SK-N-SH treated with all-trans-retinoic acid at 6 μM for 48 hours (cell line): ENCODE data around the gene ZNF254.

ENCODE experiments used
- CSDC2 ChIP-seq: fragments of 250-450 bp; sonication (Bioruptor Pico); IDR thresholded peaks from 2 replicates; pipeline ENCODE4 v1.5.0; 2020; ENCODE audit warnings: mild to moderate bottlenecking, moderate library complexity
- OSR1 ChIP-seq: fragments of 250-450 bp; sonication (Bioruptor Pico); IDR thresholded peaks from 2 replicates; pipeline ENCODE4 v1.8.0; 2022; ENCODE audit warnings: moderate library complexity, mild to moderate bottlenecking, inconsistent platforms
- RARB ChIP-seq: fragments of 250-450 bp; sonication (Bioruptor Pico); IDR thresholded peaks from 2 replicates; pipeline ENCODE4 v1.8.0; 2021; ENCODE audit warnings: mild to moderate bottlenecking, moderate library complexity
- ZFP3 ChIP-seq: fragments of 250-450 bp; sonication (Bioruptor Pico); IDR thresholded peaks from 2 replicates; pipeline ENCODE4 v1.5.0; 2020; ENCODE audit warnings: mild to moderate bottlenecking, moderate library complexity
- ZNF8 ChIP-seq: fragments of 450-650 bp; formaldehyde crosslinking; IDR thresholded peaks from 2 replicates; pipeline ENCODE4 v1.5.0; 2020; ENCODE audit warnings: mild to moderate bottlenecking, moderate library complexity
- TF ChIP-seq, protein P1 (sequence below): fragments of 250-450 bp; sonication (Bioruptor Pico); IDR thresholded peaks from 2 replicates; pipeline ENCODE4 v1.8.0; 2020; ENCODE audit warnings: mild to moderate bottlenecking, moderate library complexity, borderline replicate concordance
- TF ChIP-seq, protein P2 (sequence below): fragments of 250-450 bp; sonication (Bioruptor Pico); IDR thresholded peaks from 2 replicates; pipeline ENCODE4 v1.5.1; 2020; ENCODE audit warnings: low read depth, mild to moderate bottlenecking, moderate library complexity

- TF ChIP-seq, protein P1, sequence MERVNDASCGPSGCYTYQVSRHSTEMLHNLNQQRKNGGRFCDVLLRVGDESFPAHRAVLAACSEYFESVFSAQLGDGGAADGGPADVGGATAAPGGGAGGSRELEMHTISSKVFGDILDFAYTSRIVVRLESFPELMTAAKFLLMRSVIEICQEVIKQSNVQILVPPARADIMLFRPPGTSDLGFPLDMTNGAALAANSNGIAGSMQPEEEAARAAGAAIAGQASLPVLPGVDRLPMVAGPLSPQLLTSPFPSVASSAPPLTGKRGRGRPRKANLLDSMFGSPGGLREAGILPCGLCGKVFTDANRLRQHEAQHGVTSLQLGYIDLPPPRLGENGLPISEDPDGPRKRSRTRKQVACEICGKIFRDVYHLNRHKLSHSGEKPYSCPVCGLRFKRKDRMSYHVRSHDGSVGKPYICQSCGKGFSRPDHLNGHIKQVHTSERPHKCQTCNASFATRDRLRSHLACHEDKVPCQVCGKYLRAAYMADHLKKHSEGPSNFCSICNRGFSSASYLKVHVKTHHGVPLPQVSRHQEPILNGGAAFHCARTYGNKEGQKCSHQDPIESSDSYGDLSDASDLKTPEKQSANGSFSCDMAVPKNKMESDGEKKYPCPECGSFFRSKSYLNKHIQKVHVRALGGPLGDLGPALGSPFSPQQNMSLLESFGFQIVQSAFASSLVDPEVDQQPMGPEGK, result no peak
- no peak for TF ChIP-seq ZFP3 (CRISPR knock-in tag)
- no peak for TF ChIP-seq OSR1 (CRISPR knock-in tag)
- TF ChIP-seq ZNF8 (CRISPR knock-in tag), result no peak
- no peak for TF ChIP-seq RARB (CRISPR knock-in tag)
- TF ChIP-seq, protein P2, sequence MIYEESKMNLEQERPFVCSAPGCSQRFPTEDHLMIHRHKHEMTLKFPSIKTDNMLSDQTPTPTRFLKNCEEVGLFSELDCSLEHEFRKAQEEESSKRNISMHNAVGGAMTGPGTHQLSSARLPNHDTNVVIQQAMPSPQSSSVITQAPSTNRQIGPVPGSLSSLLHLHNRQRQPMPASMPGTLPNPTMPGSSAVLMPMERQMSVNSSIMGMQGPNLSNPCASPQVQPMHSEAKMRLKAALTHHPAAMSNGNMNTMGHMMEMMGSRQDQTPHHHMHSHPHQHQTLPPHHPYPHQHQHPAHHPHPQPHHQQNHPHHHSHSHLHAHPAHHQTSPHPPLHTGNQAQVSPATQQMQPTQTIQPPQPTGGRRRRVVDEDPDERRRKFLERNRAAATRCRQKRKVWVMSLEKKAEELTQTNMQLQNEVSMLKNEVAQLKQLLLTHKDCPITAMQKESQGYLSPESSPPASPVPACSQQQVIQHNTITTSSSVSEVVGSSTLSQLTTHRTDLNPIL (CRISPR knock-in tag), result no peak
- TF ChIP-seq CSDC2 (CRISPR knock-in tag), result no peak
These were observed 24.8 kb upstream of the ZNF254 start for GRCh38 chr19:24062190-24062589.
